Left lung (tissue), 10 donors: ENCODE results near the gene LRRC26. TPM values are rescaled to one million over a fixed set of nuclear protein-coding genes. Genes with fewer than 3 reads are reported as not detected.

Experiments
- ATAC-seq: fragments of 200-7000 bp; cut with Tn5 transposase; one replicate; pipeline ENCODE4 v1.9.1; 2020; ENCODE audit warnings: moderate library complexity
- DNase-seq, 4 donors: peaks; one replicate each; pipeline ENCODE4 v3.0.0-alpha.2; 2013 to 2020
- H3K27ac ChIP-seq, 2 donors: fragments of 200-600 bp; sonication (generic) in 1 of 2; one replicate each; pipeline versions ENCODE4 v1.5.0 to v1.8.0; 2020 to 2021
- H3K27me3 ChIP-seq, 2 donors: fragments of 200-600 bp; sonication (generic) in 1 of 2; one replicate each; pipeline versions ENCODE4 v1.5.0 to v1.8.0; 2020 to 2021
- H3K36me3 ChIP-seq, 2 donors: fragments of 200-600 bp; sonication (generic) in 1 of 2; one replicate each; pipeline versions ENCODE4 v1.5.0 to v1.8.0; 2020 to 2021
- H3K4me1 ChIP-seq, 2 donors: fragments of 200-600 bp; one replicate each; pipeline ENCODE4 v1.8.0; 2021
- H3K4me3 ChIP-seq, 2 donors: fragments of 200-600 bp; sonication (generic) in 1 of 2; one replicate each; pipeline versions ENCODE4 v1.5.0 to v1.8.0; 2020 to 2021; ENCODE audit warnings: mild to moderate bottlenecking in 1 of 2
- H3K9me3 ChIP-seq, 2 donors: fragments of 200-600 bp; sonication (generic) in 1 of 2; one replicate each; pipeline versions ENCODE4 v1.5.0 to v1.8.0; 2020 to 2021
- CTCF ChIP-seq, 2 donors: fragments of 200-600 bp; sonication (generic) in 1 of 2; IDR thresholded peaks; one replicate each; pipeline versions ENCODE4 v1.5.0 to v1.8.0; 2021; ENCODE audit warnings: antibody characterized with exemption in 2 of 2
- intact Hi-C, 2 donors: fragments of 100-400 bp; cut with DNase I; formaldehyde crosslinking; loops; one replicate each; pipeline versions ENCODE4 v1.11.2 to v1.14.2; 2022
- polyA plus RNA-seq, 6 donors: library from polyadenylated mRNA; unstranded; fragments of 120-200 nt; gene quantifications; one replicate each; pipeline ENCODE4 v1.2.1, GENCODE V29; 2013; ENCODE audit not compliant: insufficient read length in 6 of 6
- total RNA-seq, 2 donors: library from RNA; stranded (reverse); fragmentation: NEBNext Ultra II Directional; extraction: Animal tissue kit (Norgen Biotek cat#: 25700); gene quantifications; one replicate each; pipeline ENCODE4 v1.2.1, GENCODE V29; 2021
- donor health status: DM: no; HTN: yes; CAD: no.
- donor health status: DM: no; HTN: no; CAD: no.

Gene LRRC26
- total and polyA plus RNA-seq, 8 donors = 0.23 to 0.63 (median 0.40) TPM; not detected in 4

GRCh38 chr9:137212520-137212919, 42.7 kb upstream of the LRRC26 start:
- Histone ChIP-seq H3K27ac (no peak overlapping the region), H3K27me3 (no peaks in the 10 kb centered on the region), H3K4me1 (peaks cover 2 to 12% of the 10 kb centered on the region in 2 donors), H3K36me3 (peaks cover 0 to 56% of the 10 kb centered on the region in 2 donors), H3K4me3 (no peak overlapping the region), H3K9me3 (no peaks in the 10 kb centered on the region)
- no peak for TF ChIP-seq CTCF (IDR thresholded peaks at IDR 0.05)
- ATAC-seq (no peak), DNase-seq (no peak)
- intact Hi-C loops = no loop called here

- DNase-seq (no peak), ATAC-seq (no peak)
- Histone ChIP-seq H3K4me1 (peaks cover 2 to 14% of the 10 kb centered on the region in 2 donors), H3K27ac (no peak overlapping the region), H3K4me3 (no peak overlapping the region), H3K27me3 (no peaks in the 10 kb centered on the region), H3K9me3 (no peaks in the 10 kb centered on the region), H3K36me3 (peaks cover 0 to 55% of the 10 kb centered on the region in 2 donors)
- no peak for TF ChIP-seq CTCF (IDR thresholded peaks at IDR 0.05)
- intact Hi-C loops = no loop called here
These were observed 41.7 kb upstream of the LRRC26 start for GRCh38 chr9:137211532-137211931.

GRCh38 chr9:137206602-137207001, 36.8 kb upstream of the LRRC26 start:
- DNase-seq = no peak
- H3K36me3 ChIP-seq = peaks cover 0 to 23% of the 10 kb centered on the region in 2 donors
- ATAC-seq = no peak

GRCh38 chr9:137205126-137206069, 35.5 kb upstream of the LRRC26 start, which contains the start of the genes NDOR1 and TMEM203:
Gene NDOR1 (plus strand): TSS chr9:137205700. CDS start chr9:137205778, 78 bp downstream.
Gene TMEM203 (minus strand): TSS chr9:137205648. CDS start chr9:137205414, 234 bp downstream.
- Histone ChIP-seq H3K36me3 (peaks cover 0 to 22% of the 10 kb centered on the region in 2 donors), H3K4me3 (peak within 1 kb of the TSS; percentile 96 to 99), H3K9me3 (no peaks in the 10 kb centered on the region), H3K4me1 (peaks cover 21 to 62% of the 10 kb centered on the region in 2 donors), H3K27ac (peak within 1 kb of the TSS; percentile 30 to 86), H3K27me3 (no peaks in the 10 kb centered on the region)
- DNase-seq = peak; percentile 85 to 99 (median 94)
- intact Hi-C loops = no loop called here
- no peak for TF ChIP-seq CTCF (IDR thresholded peaks at IDR 0.05)
- ATAC-seq = peak; percentile 62

More at GRCh38 chr9:137206602-137207001, 36.8 kb upstream of the LRRC26 start:
- no peaks in the 10 kb centered on the region for H3K27me3 ChIP-seq
- peak overlapping the region in 1 of 2 donors; percentile 96 for H3K4me3 ChIP-seq
- intact Hi-C loops = no loop called here
- H3K9me3 ChIP-seq = no peaks in the 10 kb centered on the region
- no peak for TF ChIP-seq CTCF (IDR thresholded peaks at IDR 0.05)
- no peak overlapping the region for H3K27ac ChIP-seq
- H3K4me1 ChIP-seq = peaks cover 21 to 56% of the 10 kb centered on the region in 2 donors

GRCh38 chr9:137204731-137205125, 34.9 kb upstream of the LRRC26 start:
- TF ChIP-seq CTCF (IDR thresholded peaks at IDR 0.05) = no peak
- H3K27ac ChIP-seq = peak overlapping the region in 1 of 2 donors; percentile 86
- DNase-seq = no peak
- H3K4me1 ChIP-seq = peaks cover 21 to 64% of the 10 kb centered on the region in 2 donors
- H3K36me3 ChIP-seq = peaks cover 0 to 15% of the 10 kb centered on the region in 2 donors
- peaks cover 0 to under 1% of the 10 kb centered on the region in 2 donors for H3K27me3 ChIP-seq
- no peaks in the 10 kb centered on the region for H3K9me3 ChIP-seq
- intact Hi-C loops = no loop called here
- no peak for ATAC-seq
- H3K4me3 ChIP-seq = peak overlapping the region; percentile 96 to 99
